HG02938 (cell line): ENCODE results near the gene PCYT1A.
"Not testable (repeated sequence)": the region's sequence is repeated elsewhere in the genome, so short reads cannot be mapped to it uniquely, and the experiment has no call there.

Experiments used
- ATAC-seq: cut with Tn5 transposase; IDR thresholded peaks from one replicate; pipeline ENCODE4 v1.9.1; 2021; ENCODE audit warnings: mild to moderate bottlenecking, moderate library complexity; ENCODE audit not compliant: unreplicated experiment

PCYT1A gene

GRCh38 chr3:196287440-196288140 is at the start of gene PCYT1A:
PCYT1A (minus strand) TSS chr3:196287726; CDS start chr3:196270531, 17,195 bp downstream.
- peak; percentile 79 for ATAC-seq

DNA sequence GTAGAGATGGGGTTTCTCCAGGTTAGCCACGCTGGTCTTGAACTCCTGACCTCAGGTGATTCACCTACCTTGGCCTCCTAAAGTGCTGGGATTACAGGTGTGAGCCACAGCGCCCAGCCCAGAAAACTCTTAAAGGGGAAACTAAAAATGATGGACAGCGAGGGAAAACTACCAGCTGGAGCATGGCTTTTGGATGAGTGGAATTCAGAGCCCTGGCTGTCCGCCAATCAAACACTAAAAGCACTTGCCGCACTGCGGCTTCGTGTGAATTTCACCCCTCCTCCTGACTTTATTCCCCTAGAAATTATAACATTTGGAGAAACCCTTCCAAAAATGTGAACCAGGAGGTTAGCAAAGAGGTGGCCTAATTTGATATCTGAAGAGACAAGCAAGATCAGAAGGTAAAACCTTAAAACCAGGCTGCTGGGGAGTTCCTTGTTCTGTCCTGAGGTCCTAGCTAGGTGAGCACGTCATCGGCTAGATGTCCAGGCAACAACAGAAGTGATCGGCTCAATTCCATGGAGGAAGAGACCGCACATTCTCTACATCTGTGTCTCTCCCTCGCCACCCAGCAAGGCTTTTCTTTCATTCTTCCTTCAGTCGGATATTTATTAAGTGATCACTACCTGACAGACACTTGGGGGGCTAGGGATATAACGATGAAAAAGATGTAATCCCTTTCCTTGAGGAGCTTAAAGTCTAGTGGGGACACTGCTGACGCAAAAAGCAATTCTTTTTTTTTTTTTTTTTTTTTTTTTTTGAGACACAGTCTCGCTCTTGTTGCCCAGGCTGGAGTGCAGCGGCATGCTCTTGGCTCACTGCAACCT is 49.0 kb upstream of the PCYT1A start:
- ATAC-seq = no peak

- no peak for ATAC-seq
These were observed 48.0 kb upstream of the PCYT1A start for GRCh38 chr3:196335503-196335948.

GRCh38 chr3:196334982-196335381 is 47.5 kb upstream of the PCYT1A start:
- no peak for ATAC-seq

GRCh38 chr3:196332168-196332567 is 44.6 kb upstream of the PCYT1A start:
- ATAC-seq = no peak

GRCh38 chr3:196327405-196327804 is 39.9 kb upstream of the PCYT1A start:
- ATAC-seq = no peak

GRCh38 chr3:196326936-196327335 is 39.4 kb upstream of the PCYT1A start:
- ATAC-seq = no peak

- no peak for ATAC-seq
These were observed 36.2 kb upstream of the PCYT1A start for GRCh38 chr3:196323691-196324090.

DNA sequence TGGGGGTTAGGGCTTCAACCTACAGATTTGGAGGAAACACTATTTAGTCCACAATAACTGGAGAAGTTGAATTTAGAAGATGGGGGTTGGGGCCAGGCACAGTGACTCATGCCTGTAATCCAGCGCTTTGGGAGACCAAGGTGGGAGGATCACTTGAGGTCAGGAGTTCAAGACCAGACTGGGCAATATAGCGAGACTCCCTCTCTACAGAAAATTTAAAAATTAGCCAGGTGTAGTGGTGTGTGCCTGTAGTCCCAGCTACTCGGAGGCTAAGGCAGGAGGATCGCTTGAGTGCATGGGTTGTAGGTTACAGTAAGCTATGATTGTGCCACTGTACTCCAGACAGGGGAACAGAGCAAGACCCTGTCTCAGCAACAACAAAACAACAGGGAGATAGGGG is 35.5 kb upstream of the PCYT1A start:
- no peak for ATAC-seq

DNA sequence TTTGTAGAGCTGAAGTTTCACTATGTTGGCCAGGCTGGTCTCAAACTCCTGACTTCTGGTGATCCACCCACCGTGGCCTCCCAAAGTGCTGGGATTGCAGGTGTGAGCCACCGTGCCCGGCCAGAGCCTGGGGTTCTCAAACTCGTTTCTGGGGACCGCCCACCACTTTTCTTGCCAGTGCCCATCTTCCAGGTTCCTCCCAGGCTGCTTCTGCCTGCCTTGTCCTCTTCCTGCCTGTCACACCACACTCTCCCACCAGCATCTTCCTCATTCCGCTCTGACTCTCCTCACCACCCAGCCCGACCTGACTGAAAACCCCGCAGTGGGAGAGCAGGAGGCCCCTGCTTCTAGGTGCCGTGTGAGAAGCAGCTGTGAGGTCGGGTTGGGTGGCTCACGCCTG is 33.6 kb upstream of the PCYT1A start:
- ATAC-seq = no peak

- no peak for ATAC-seq
These were observed 32.6 kb upstream of the PCYT1A start for GRCh38 chr3:196320137-196320536.

DNA sequence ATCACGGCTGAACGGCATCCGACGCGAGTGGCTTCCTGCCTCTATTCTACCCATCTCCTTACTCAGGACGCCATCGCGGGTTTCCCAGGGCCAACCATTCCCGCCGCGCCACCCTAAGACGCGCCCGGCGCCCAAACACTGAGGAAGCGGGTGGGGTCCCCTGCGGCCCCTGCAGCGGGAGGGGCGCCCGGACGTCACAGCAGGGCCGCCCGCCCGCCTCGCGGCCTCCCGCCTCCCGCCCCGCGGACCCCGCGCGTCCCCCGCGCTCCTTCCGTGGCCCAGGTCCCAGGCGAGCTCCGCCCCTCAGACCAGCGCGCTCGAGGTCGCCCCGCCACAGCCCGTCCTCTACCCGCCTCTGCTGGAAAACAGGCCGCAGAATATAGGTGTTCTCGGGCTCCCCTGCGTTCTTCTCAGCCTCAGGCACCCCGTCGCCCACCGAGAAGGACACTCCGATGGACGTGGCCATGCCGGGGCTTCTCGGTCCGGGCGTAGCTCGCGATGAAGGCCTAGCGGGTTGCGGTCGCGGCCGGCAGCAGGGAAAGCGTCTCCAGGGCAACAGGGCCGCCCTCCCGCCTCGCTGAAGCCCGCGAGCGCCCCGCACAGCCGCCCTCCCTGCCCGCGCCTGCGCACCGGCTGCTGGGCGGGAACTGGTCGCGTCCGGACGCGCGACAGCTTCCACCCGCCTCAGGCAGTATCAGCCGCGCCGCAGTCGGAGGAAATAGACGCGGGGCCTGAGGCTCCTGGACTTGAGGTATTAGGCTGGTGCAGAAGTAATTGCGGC is 30.4 kb upstream of the PCYT1A start, which contains the start of gene DYNLT2B:
Gene DYNLT2B (minus strand): TSS at position 554 of the 781 bp plus-strand sequence. CDS start 88 bp downstream, at position 466.
- ATAC-seq = peak; percentile 72

GRCh38 chr3:196316799-196317686 is 29.5 kb upstream of the PCYT1A start:
- ATAC-seq = peak; percentile 19

GRCh38 chr3:196315821-196316220 is 28.3 kb upstream of the PCYT1A start:
- no peak for ATAC-seq

DNA sequence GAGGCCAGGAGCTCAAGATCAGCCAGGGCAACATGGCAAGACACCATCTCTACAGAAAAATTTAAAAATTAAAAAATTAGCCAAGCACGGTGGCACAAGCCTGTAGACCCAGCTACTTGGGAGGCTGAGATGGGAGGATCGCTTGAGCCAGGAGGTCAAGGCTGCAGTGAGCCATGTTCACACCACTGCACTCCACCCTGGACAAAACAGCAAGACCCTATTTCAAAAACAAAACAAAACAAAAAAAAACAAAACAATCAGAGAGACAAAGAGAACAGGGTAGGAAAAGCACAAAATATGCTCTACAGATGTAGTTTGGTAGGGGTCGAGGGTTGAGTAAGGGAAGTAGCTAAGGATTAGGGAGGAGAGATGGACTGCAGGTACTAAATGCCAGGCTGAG is 27.1 kb upstream of the PCYT1A start:
- ATAC-seq = no peak

DNA sequence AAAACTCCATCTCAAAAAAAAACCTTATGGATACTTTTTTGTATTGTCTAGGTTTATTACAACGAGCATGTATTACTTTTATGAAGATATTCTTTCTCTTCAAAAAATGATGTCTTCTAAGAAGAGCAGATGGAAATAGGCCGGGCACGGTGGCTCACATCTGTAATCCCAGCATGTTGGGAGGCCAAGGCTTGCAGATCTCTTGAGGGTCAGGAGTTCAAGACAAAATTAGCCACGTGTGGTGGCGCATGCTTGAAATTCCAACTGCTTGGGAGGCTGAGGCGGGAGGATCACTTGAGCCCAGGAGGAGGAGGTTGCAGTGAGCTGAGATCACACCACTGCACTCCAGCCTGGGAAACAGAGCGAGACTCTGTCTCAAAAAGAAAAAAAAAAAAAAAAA is 26.6 kb upstream of the PCYT1A start:
- not testable (repeated sequence) for ATAC-seq

DNA sequence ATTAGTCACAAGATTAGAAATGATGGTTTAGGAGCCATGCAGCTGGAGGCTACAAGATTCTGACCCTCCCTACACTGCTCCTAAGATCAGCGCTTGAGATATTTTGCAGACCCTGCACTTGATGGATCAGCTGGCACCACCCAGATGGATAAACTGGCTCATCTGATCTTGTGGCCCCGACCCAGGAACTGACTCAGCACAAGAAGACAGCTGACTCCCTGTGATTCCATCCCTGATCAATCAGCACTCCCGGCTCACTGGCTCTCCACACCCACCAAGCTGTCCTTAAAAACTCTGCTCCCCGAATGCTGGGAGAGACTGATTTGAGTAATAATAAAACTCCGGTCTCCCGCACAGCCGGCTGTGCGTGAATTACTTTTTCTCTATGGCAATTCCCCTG is 15.4 kb upstream of the PCYT1A start:
- not testable (repeated sequence) for ATAC-seq

GRCh38 chr3:196302551-196302950 is 15.0 kb upstream of the PCYT1A start:
- not testable (repeated sequence) for ATAC-seq

DNA sequence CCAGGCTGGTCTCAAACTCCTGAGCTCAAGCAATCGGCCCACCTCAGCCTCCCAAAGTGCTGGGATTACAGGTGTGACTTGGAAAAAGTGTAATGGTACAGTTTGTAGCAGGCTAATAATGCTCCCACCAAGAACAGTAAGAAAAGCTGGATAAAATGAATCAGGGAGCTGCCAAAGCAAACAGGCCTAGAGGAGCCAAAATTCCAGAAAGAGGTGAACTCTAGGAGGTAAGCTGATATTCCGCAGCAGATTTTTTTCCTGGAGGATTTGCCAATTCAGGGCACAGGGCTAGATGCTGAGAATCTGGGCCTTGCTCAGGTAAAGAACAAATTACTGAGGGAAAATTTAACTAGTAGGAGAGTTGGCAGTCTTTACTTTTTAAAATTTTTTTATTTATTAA is 11.0 kb upstream of the PCYT1A start:
- ATAC-seq = no peak

DNA sequence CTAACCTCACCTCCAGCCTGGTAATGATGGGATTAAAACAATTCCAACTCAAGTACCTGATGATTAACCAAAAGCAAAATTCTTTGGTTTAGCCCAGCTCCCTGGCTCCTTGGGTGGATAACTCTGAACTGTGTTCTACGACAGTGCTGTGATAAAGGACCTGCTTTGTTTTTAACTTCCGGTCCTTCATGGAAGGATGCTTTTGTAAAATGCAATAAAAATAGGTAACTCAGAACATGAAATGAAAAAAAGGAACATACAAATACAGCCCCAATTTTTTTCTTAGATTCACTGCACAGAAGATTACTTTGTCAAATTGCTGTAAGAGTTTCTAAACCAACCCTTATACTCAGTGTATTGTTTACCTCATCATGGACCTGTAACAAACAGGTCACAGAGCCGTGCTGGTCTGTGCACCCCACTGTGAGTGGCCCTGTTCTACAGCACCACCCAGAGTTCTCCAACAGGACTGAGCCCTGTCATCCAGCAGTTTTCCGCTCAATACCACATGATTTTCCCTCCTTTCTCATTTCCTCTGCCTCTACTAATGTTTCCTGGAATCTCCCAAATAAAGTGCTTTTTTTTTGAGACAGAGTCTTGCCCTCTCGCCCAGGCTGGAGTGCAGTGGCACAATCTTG is 4.9 kb upstream of the PCYT1A start:
- no peak for ATAC-seq
